NT2/D1 (cell line): ENCODE results near the gene OR10H1.

ENCODE experiments used
- SUZ12 ChIP-seq: IDR thresholded peaks from 2 replicates; pipeline ENCODE4 v1.6.1; 2011; ENCODE audit not compliant: insufficient read length, insufficient read depth; ENCODE audit errors: extremely low read depth
- YY1 ChIP-seq: IDR thresholded peaks from 2 replicates; pipeline ENCODE4 v1.6.1; 2011; ENCODE audit not compliant: insufficient read length, insufficient read depth

- TF ChIP-seq YY1 (no peak), SUZ12 (no peak)
Measured at GRCh38 chr19:15813916-15814315, 1.5 kb downstream of the OR10H1 start.
